DMS53 (cell line): Measurements from ENCODE around the gene SETD9.

Source experiments
- DNase-seq: peaks from one replicate; lab custom pipeline; 2025; lab: John Stamatoyannopoulos, UW

Gene SETD9

GRCh38 chr5:56934325-56934724 lies 24.9 kb downstream of the SETD9 start:
- no peak for DNase-seq

GRCh38 chr5:56938858-56939257 lies 29.5 kb downstream of the SETD9 start:
- DNase-seq: no peak

GRCh38 chr5:56941981-56942380 lies 32.6 kb downstream of the SETD9 start:
- no peak for DNase-seq

GRCh38 chr5:56947052-56947451 lies 37.7 kb downstream of the SETD9 start:
- DNase-seq: no peak

- DNase-seq: peak; percentile 34
These were observed 41.3 kb downstream of the SETD9 start for GRCh38 chr5:56950626-56951125.

- DNase-seq: peak; percentile 64
These were observed 41.9 kb downstream of the SETD9 start for GRCh38 chr5:56951126-56951945.

- peak; percentile 88 for DNase-seq
These were observed 42.7 kb downstream of the SETD9 start, which contains the start of gene MIER3 for GRCh38 chr5:56951946-56952691. TSS of gene MIER3 (minus strand) at chr5:56952123. CDS start at chr5:56952102, 21 bp downstream.

- DNase-seq: no peak
These were observed 44.9 kb downstream of the SETD9 start for GRCh38 chr5:56954262-56954661.

GRCh38 chr5:56958595-56958994 lies 49.2 kb downstream of the SETD9 start:
- no peak for DNase-seq

GRCh38 chr5:56959326-56959725 lies 49.9 kb downstream of the SETD9 start:
- no peak for DNase-seq

- no peak for DNase-seq
These were observed 52.4 kb downstream of the SETD9 start for GRCh38 chr5:56961746-56962145.

GRCh38 chr5:56962286-56962685 lies 52.9 kb downstream of the SETD9 start:
- DNase-seq: no peak

- DNase-seq: no peak
These were observed 53.9 kb downstream of the SETD9 start for GRCh38 chr5:56963246-56963645.

- DNase-seq: no peak
These were observed 54.8 kb downstream of the SETD9 start for GRCh38 chr5:56964173-56964572.
